HG02943 (cell line): ENCODE measurements around the gene CHRNA3.

Experiments used
- ATAC-seq: cut with Tn5 transposase; IDR thresholded peaks from one replicate; pipeline ENCODE4 v1.9.1; 2021; ENCODE audit warnings: mild to moderate bottlenecking, low read depth, moderate library complexity; ENCODE audit not compliant: unreplicated experiment

Gene CHRNA3

GRCh38 chr15:78637776-78638435 lies 17.1 kb upstream of the CHRNA3 start:
- ATAC-seq = no peak

- ATAC-seq = no peak
Measured at GRCh38 chr15:78636378-78636859, 15.6 kb upstream of the CHRNA3 start.

- ATAC-seq = no peak
Measured at GRCh38 chr15:78635346-78635745, 14.6 kb upstream of the CHRNA3 start.

- no peak for ATAC-seq
Measured at GRCh38 chr15:78634210-78635145, 13.7 kb upstream of the CHRNA3 start.

GRCh38 chr15:78633348-78633747 lies 12.6 kb upstream of the CHRNA3 start:
- no peak for ATAC-seq

GRCh38 chr15:78630886-78631633 lies 10.3 kb upstream of the CHRNA3 start:
- ATAC-seq = no peak

GRCh38 chr15:78629716-78630065 lies 8.9 kb upstream of the CHRNA3 start:
- no peak for ATAC-seq

- ATAC-seq = no peak
Measured at GRCh38 chr15:78629031-78629715, 8.4 kb upstream of the CHRNA3 start.

- no peak for ATAC-seq
Measured at GRCh38 chr15:78628227-78628626, 7.4 kb upstream of the CHRNA3 start.

- no peak for ATAC-seq
Measured at GRCh38 chr15:78627348-78627747, 6.6 kb upstream of the CHRNA3 start.

- ATAC-seq = no peak
Measured at GRCh38 chr15:78626381-78626995, 5.7 kb upstream of the CHRNA3 start.

GRCh38 chr15:78625606-78626280 lies 4.9 kb upstream of the CHRNA3 start:
- ATAC-seq = no peak

- ATAC-seq = no peak
Measured at GRCh38 chr15:78624651-78625590, 4.1 kb upstream of the CHRNA3 start.

GRCh38 chr15:78623786-78624497 lies 3.1 kb upstream of the CHRNA3 start:
- ATAC-seq = no peak

- no peak for ATAC-seq
Measured at GRCh38 chr15:78621810-78622402, 1.1 kb upstream of the CHRNA3 start.

- ATAC-seq = no peak
Measured at GRCh38 chr15:78620021-78620526, 722 bp downstream of the CHRNA3 start.
